SK-N-SH (cell line): ENCODE data around the gene ASTN2. TPM values are rescaled to one million over a fixed set of nuclear protein-coding genes. Genes with fewer than 3 reads are reported as not detected.

Experiments
- CTCF ChIA-PET: fragments of 300-600, 350-600 bp; formaldehyde crosslinking; extraction: SDS; loops from one replicate; lab custom pipeline; 2021; lab: Yijun Ruan, JAX
- POLR2A ChIA-PET: fragments of 350-600 bp; sonication (Branson Sonifier 250); formaldehyde crosslinking; extraction: SDS; loops from one replicate; lab custom pipeline; 2020; ENCODE audit warnings: antibody characterized with exemption, inconsistent platforms; lab: Yijun Ruan, JAX
- DNase-seq: peaks from one replicate; pipeline ENCODE4 v3.0.0; 2012
- H2AFZ ChIP-seq: fragments of 200-600 bp; sonication (generic); 2 replicates; pipeline ENCODE4 v1.8.1; 2016; ENCODE audit warnings: antibody characterized with exemption, mild to moderate bottlenecking, low read depth
- H3F3A ChIP-seq: fragments of 200-600 bp; sonication (generic); replicated peaks from 2 replicates; pipeline ENCODE3; 2016; ENCODE audit warnings: antibody characterized with exemption, mild to moderate bottlenecking; ENCODE audit not compliant: insufficient read depth
- H3K27ac ChIP-seq, 2 experiments: fragments of 200-500 bp in 1 of 2; fragments of 200-600 bp in 1 of 2; sonication (Bioruptor generic) in 1 of 2; sonication (generic), shearing (Covaris generic) in 1 of 2; 2 replicates each; pipeline versions ENCODE4 v1.5.1 to v1.6.1; 2014 to 2016; ENCODE audit warnings: low read depth in 2 of 2, inconsistent platforms in 1 of 2, low read length in 1 of 2, mild to moderate bottlenecking in 1 of 2, mixed read lengths in 1 of 2
- H3K27me3 ChIP-seq: fragments of 200-600 bp; sonication (generic), shearing (Covaris generic); 2 replicates; pipeline ENCODE4 v1.6.1; 2016; ENCODE audit warnings: mixed run types; ENCODE audit not compliant: insufficient read depth
- H3K36me3 ChIP-seq, 2 experiments: fragments of 200-500 bp in 1 of 2; fragments of 200-600 bp in 1 of 2; sonication (Bioruptor generic) in 1 of 2; sonication (generic) in 1 of 2; replicated peaks in 1 of 2; 2 replicates each; pipeline versions ENCODE3 to v1.5.1; 2014 to 2016; ENCODE audit warnings: low read length in 1 of 2, mild to moderate bottlenecking in 1 of 2; ENCODE audit not compliant: insufficient read depth in 2 of 2, control insufficient read depth in 1 of 2
- H3K4me1 ChIP-seq, 2 experiments: fragments of 200-500 bp in 1 of 2; fragments of 200-600 bp in 1 of 2; sonication (Bioruptor generic) in 1 of 2; sonication (generic), shearing (Covaris generic) in 1 of 2; 2 replicates each; pipeline versions ENCODE4 v1.5.1 to v1.6.1; 2014 to 2016; ENCODE audit warnings: low read depth in 1 of 2, low read length in 1 of 2, mixed run types in 1 of 2; ENCODE audit not compliant: insufficient read depth in 2 of 2, control insufficient read depth in 1 of 2
- H3K4me2 ChIP-seq: fragments of 200-600 bp; sonication (generic), shearing (Covaris generic); 2 replicates; pipeline ENCODE4 v1.6.1; 2017; ENCODE audit warnings: mixed run types
- H3K4me3 ChIP-seq, 2 experiments: fragments of 200-500 bp in 1 of 2; fragments of 200-600 bp in 1 of 2; sonication (Bioruptor generic) in 1 of 2; sonication (generic), shearing (Covaris generic) in 1 of 2; 2 replicates each; pipeline versions ENCODE4 v1.5.1 to v1.8.1; 2014 to 2016; ENCODE audit warnings: low read depth in 2 of 2, inconsistent platforms in 1 of 2, low read length in 1 of 2, mild to moderate bottlenecking in 1 of 2, mixed read lengths in 1 of 2, moderate library complexity in 1 of 2
- H3K79me2 ChIP-seq: fragments of 200-600 bp; sonication (generic); 2 replicates; pipeline ENCODE4 v1.8.1; 2017; ENCODE audit warnings: mild to moderate bottlenecking; ENCODE audit not compliant: insufficient read depth
- H3K9ac ChIP-seq: fragments of 200-600 bp; sonication (generic); 2 replicates; pipeline ENCODE4 v1.6.1; 2017; ENCODE audit warnings: mixed run types
- H3K9me2 ChIP-seq: fragments of 200-600 bp; sonication (generic); 2 replicates; pipeline ENCODE4 v1.6.1; 2017; ENCODE audit warnings: mixed run types
- H3K9me3 ChIP-seq: fragments of 200-600 bp; sonication (generic); 2 replicates; pipeline ENCODE4 v1.6.1; 2017; ENCODE audit warnings: mixed run types, mild to moderate bottlenecking, moderate library complexity
- H4K20me1 ChIP-seq: fragments of 200-600 bp; sonication (generic); 2 replicates; pipeline ENCODE4 v1.6.1; 2017; ENCODE audit warnings: mild to moderate bottlenecking, mixed run types; ENCODE audit not compliant: insufficient read depth
- CTCF ChIP-seq: fragments of 200-600 bp; sonication (generic); IDR thresholded peaks from 2 replicates; pipeline ENCODE4 v1.6.1; 2017; ENCODE audit warnings: antibody characterized with exemption, mild to moderate bottlenecking, moderate library complexity
- ELF1 ChIP-seq: IDR thresholded peaks from 2 replicates; pipeline ENCODE4 v1.4.0; 2012
- FOXM1 ChIP-seq: IDR thresholded peaks from 2 replicates; pipeline ENCODE4 v1.4.0; 2012; ENCODE audit warnings: low read depth, mild to moderate bottlenecking
- IRF3 ChIP-seq: fragments of 150-350 bp; IDR thresholded peaks from 2 replicates; pipeline ENCODE4 v1.6.1; 2016; ENCODE audit warnings: mild to moderate bottlenecking, low read depth, low read length
- NRF1 ChIP-seq: IDR thresholded peaks from 2 replicates; pipeline ENCODE4 v1.6.1; 2012; ENCODE audit warnings: low read depth, mild to moderate bottlenecking, low read length
- PBX3 ChIP-seq: IDR thresholded peaks from 2 replicates; pipeline ENCODE4; 2012
- RXRA ChIP-seq: IDR thresholded peaks from 2 replicates; pipeline ENCODE4 v1.4.0; 2012; ENCODE audit warnings: low read depth, mild to moderate bottlenecking, borderline replicate concordance
- SMC3 ChIP-seq: IDR thresholded peaks from 2 replicates; pipeline ENCODE4 v1.6.1; 2012; ENCODE audit warnings: low read depth, low read length, improper control_type of control experiment
- TCF12 ChIP-seq: IDR thresholded peaks from 2 replicates; pipeline ENCODE4 v1.4.0; 2012
- USF1 ChIP-seq: IDR thresholded peaks from 2 replicates; pipeline ENCODE4 v1.4.0; 2012; ENCODE audit warnings: low read depth, borderline replicate concordance
- YY1 ChIP-seq: IDR thresholded peaks from 2 replicates; pipeline ENCODE4 v1.4.0; 2012; ENCODE audit warnings: low read depth, mild to moderate bottlenecking
- WGBS: methylation state at CpG from one replicate; pipeline ENCODE4 v1.1.6; 2017; ENCODE audit warnings: low lambda C conversion rate; 5-methylcytosine and 5-hydroxymethylcytosine counted together
- polyA plus RNA-seq, 3 experiments: library from polyadenylated mRNA; depleted of rRNA; stranded (reverse); fragments of >200 nt; gene quantifications; 2 replicates each; pipeline ENCODE4 v1.2.3, GENCODE V29; 2012

The ASTN2 gene
- polyA plus RNA-seq, 1 of the 3 experiments (the other 2 are of a cell fraction) = 6.6 TPM

GRCh38 chr9:116934131-116934530, 480.7 kb downstream of the ASTN2 start:
- WGBS = 33% methylated on average over 5 of the region's 5 CpGs
- Histone ChIP-seq H3K36me3 (no peaks in the 10 kb centered on the region), H3K9me2 (no peaks in the 10 kb centered on the region), H2AFZ (no peak overlapping the region), H3K4me1 (peaks cover 0 to 6% of the 10 kb centered on the region in 2 experiments; a peak in 1 of 4 replicates), H3F3A (no peaks in the 10 kb centered on the region), H4K20me1 (no peaks in the 10 kb centered on the region), H3K4me2 (no peak overlapping the region), H3K27ac (no peak overlapping the region), H3K9me3 (no peaks in the 10 kb centered on the region), H3K27me3 (no peaks in the 10 kb centered on the region), H3K4me3 (no peak overlapping the region), H3K79me2 (no peaks in the 10 kb centered on the region), H3K9ac (no peak overlapping the region)
- DNase-seq = no peak
- ChIA-PET POLR2A (no interaction called here), CTCF (no interaction called here)
- TF ChIP-seq USF1 (no peak), YY1 (no peak), ELF1 (no peak), CTCF (no peak), RXRA (no peak), FOXM1 (no peak), IRF3 (no peak)

- Histone ChIP-seq H3K4me3 (no peak overlapping the region), H3K9me3 (no peaks in the 10 kb centered on the region), H3F3A (no peaks in the 10 kb centered on the region), H3K4me1 (peaks cover 0 to 6% of the 10 kb centered on the region in 2 experiments; a peak in 1 of 4 replicates), H3K27me3 (no peaks in the 10 kb centered on the region), H3K9ac (no peak overlapping the region), H3K79me2 (no peaks in the 10 kb centered on the region), H3K4me2 (no peak overlapping the region), H3K9me2 (no peaks in the 10 kb centered on the region), H3K36me3 (no peaks in the 10 kb centered on the region), H3K27ac (no peak overlapping the region), H4K20me1 (no peaks in the 10 kb centered on the region), H2AFZ (no peak overlapping the region)
- ChIA-PET CTCF (interaction anchor here (0.6 kb wide), 1 partner anchor 1006 kb away, joined by 3 read pairs; no protein-coding TSS in a partner anchor), POLR2A (no interaction called here)
- no peak for TF ChIP-seq NRF1
- no peak for TF ChIP-seq TCF12
- TF ChIP-seq SMC3 = no peak
- no peak for TF ChIP-seq PBX3
- WGBS = 35% methylated on average over 2 of the region's 2 CpGs
- no peak for DNase-seq
These were observed 481.6 kb downstream of the ASTN2 start for GRCh38 chr9:116933251-116933650.
